Activated CD4-positive, alpha-beta T cell treated with anti-CD3 and anti-CD28 coated beads for 4 hours (primary cell): ENCODE results near the gene FAM107B.

Experiments
- DNase-seq, 2 donors: peaks; one replicate each; pipeline ENCODE4 v3.0.0-alpha.2; 2020

FAM107B gene

GRCh38 chr10:14478201-14478600 lies 296.5 kb downstream of the FAM107B start:
- DNase-seq = no peak

- DNase-seq = no peak
Observed at GRCh38 chr10:14477408-14477710, 297.3 kb downstream of the FAM107B start.

DNA sequence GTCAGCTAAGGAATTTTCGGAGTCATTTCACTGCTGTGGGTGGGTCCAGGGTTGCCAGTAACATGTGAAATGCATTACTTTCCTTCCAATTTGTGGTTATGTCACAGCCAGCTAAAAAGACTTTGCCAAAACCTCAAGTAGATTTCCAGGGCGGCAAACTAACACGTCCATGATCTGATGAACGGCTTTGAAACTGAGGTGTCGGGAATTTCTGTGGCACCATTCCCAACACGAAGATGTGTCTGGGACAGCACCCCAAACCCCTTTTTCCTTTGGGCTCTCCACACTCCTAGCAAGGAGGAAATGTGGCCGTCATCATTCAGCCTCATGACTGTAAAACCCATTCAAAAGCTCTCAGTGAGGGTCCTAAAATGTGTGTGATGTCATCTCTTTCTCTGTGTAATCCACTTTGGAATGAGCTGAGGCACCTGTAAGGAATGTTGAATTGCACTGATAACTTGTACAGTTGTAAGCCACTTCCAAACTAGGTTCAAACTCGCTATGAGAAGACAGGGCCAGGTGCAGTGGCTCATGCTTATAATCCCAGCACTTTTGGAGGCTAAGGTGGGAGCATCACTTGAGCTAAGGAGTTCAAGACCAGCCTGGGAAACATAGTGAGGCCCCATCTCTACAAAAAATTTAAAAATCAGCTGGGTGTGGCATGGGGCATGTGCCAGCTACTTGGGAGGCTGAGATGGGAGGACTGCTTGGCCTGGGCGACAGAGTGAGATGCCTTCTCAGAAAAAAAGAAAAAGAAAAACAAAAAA lies 297.9 kb downstream of the FAM107B start:
- no peak for DNase-seq

DNA sequence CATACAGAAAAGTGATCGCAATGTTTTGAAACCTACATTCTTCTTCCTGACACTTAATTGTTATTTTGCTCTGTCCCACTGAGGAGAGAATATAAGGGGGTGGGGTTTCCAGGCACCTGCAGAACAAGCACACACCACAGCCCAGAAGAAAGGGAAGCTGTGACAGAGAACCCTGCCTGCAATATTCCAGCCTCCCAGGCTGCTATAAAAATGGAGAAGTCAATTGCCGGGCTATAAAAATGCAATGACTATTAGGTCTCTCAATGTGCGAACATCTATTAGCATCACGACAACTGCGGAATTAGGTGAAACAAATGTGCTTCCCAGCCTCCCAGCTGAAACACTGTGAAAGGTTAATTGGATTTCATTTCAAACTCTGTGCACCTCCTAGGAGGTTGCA lies 298.7 kb downstream of the FAM107B start:
- DNase-seq = no peak

DNA sequence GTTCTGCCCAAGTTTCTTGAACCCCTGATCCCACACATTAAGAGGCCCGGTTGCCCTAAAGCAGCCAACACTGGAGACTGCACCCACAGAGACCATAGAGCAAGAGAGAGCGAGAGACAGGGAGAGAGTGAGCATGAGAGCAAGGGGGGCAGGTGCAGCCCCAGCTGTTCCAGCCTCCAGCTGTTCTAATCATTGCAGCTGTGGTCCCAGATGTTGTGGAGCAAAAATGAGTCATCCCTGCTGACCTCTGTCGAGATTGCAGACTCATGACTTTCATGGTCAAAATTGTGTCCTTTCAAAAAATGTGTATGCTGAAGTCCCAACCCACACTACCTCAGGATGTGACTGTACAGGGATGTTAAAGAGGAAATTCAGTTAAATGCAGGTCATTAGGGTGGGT lies 300.0 kb downstream of the FAM107B start:
- DNase-seq = no peak

DNA sequence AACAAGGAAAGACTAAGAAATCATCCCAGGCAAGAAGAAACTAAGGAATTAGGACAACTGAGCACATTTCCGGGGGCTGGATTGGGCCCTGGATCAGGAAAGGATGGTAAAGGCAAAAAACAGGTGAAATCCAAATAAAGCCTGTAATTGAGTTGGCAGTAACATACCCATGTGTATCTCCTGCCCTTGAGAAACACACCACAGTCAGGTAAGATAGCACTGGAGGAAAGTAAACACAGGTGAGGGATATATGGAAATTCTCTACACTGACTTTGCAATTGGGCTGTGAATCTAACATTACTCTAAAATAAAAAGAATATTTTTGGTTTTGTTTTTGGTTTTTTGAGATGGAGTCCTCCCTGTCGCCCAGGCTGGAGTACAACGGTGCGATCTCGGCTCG lies 303.8 kb downstream of the FAM107B start:
- DNase-seq = no peak

- no peak for DNase-seq
Observed at GRCh38 chr10:14468726-14469125, 306.0 kb downstream of the FAM107B start.
